Endothelial cell of umbilical vein (primary cell): ENCODE results near the gene DERL2. TPM values are rescaled to one million over a fixed set of nuclear protein-coding genes. Genes with fewer than 3 reads are reported as not detected.

Experiments used
- BruUV-seq: library from RNA; stranded (reverse); fragments of 400-500 nt; replicated peaks from 2 replicates; lab custom pipeline; 2021; lab: Mats Ljungman, UMichigan
- CTCF ChIA-PET: fragments of 300-600, 350-600 bp; sonication (Branson Sonifier 250); formaldehyde crosslinking; loops from one replicate; lab custom pipeline; 2021; ENCODE audit warnings: antibody characterized with exemption, inconsistent platforms; lab: Charles Lee
- POLR2A ChIA-PET: fragments of 300-600, 350-600 bp; sonication (Branson Sonifier 250); formaldehyde crosslinking; loops from one replicate; lab custom pipeline; 2021; ENCODE audit warnings: antibody characterized with exemption, inconsistent platforms; lab: Charles Lee
- DNase-seq: peaks from one replicate; pipeline ENCODE4 v3.0.0-alpha.2; 2011; ENCODE audit warnings: low read depth, low spot score
- FAIRE-seq: peaks from 2 replicates; lab custom pipeline; 2011; peaks lifted over from hg19 to GRCh38; lab: Jason Lieb, UNC
- H2AFZ ChIP-seq: 2 replicates; pipeline ENCODE4 v1.6.0; 2012; ENCODE audit warnings: low read depth, low read length, control low read depth, inconsistent platforms
- H3K27ac ChIP-seq: 2 replicates; pipeline ENCODE4 v1.5.1; 2011; ENCODE audit warnings: low read depth, mild to moderate bottlenecking, control low read depth, low read length, moderate library complexity; ENCODE audit not compliant: insufficient read depth
- H3K27me3 ChIP-seq, 2 experiments: 2 replicates each; pipeline versions ENCODE4 v1.6.0 to v1.6.1; 2011; ENCODE audit warnings: low read length in 2 of 2, mixed read lengths in 1 of 2; ENCODE audit not compliant: control insufficient read depth in 2 of 2, insufficient read depth in 2 of 2
- H3K36me3 ChIP-seq, 2 experiments: 2 replicates in 1 of 2; 3 replicates in 1 of 2; pipeline ENCODE4 v1.5.1; 2011; ENCODE audit warnings: low read length in 2 of 2, mild to moderate bottlenecking in 1 of 2, moderate library complexity in 1 of 2; ENCODE audit not compliant: control insufficient read depth in 2 of 2, insufficient read depth in 2 of 2; ENCODE audit errors: extremely low read depth in 1 of 2
- H3K4me1 ChIP-seq: 3 replicates; pipeline ENCODE4 v1.5.1; 2011; ENCODE audit warnings: mild to moderate bottlenecking, low read length; ENCODE audit not compliant: control insufficient read depth, insufficient read depth; ENCODE audit errors: extremely low read depth
- H3K4me2 ChIP-seq: 2 replicates; pipeline ENCODE4 v1.6.1; 2011; ENCODE audit warnings: low read length, control low read depth, mixed read lengths; ENCODE audit not compliant: insufficient read depth
- H3K4me3 ChIP-seq, 3 experiments: fragments of 200-600 bp in 1 of 3; sonication (generic), shearing (Covaris generic) in 1 of 3; replicated peaks in 1 of 3; 2 replicates each; pipeline ENCODE4 v1.5.1; 2011 to 2016; ENCODE audit warnings: control low read depth in 3 of 3, low read length in 3 of 3, mild to moderate bottlenecking in 2 of 3, inconsistent platforms in 1 of 3, low read depth in 1 of 3, moderate library complexity in 1 of 3; ENCODE audit not compliant: insufficient read depth in 1 of 3
- H3K79me2 ChIP-seq: 2 replicates; pipeline ENCODE4 v1.6.0; 2012; ENCODE audit warnings: low read length, inconsistent platforms; ENCODE audit not compliant: control insufficient read depth, insufficient read depth
- H3K9ac ChIP-seq: replicated peaks from 2 replicates; pipeline ENCODE3; 2011; ENCODE audit warnings: low read length, control low read depth; ENCODE audit not compliant: insufficient read depth; ENCODE audit errors: extremely low read depth
- H3K9me1 ChIP-seq: replicated peaks from 3 replicates; pipeline ENCODE4 v1.6.0; 2011; ENCODE audit warnings: mild to moderate bottlenecking, low read length; ENCODE audit not compliant: control insufficient read depth, insufficient read depth; ENCODE audit errors: extremely low read depth
- H3K9me3 ChIP-seq: replicated peaks from 2 replicates; pipeline ENCODE4 v1.5.1; 2012; ENCODE audit warnings: low read length, inconsistent platforms; ENCODE audit not compliant: control insufficient read depth, insufficient read depth
- H4K20me1 ChIP-seq: replicated peaks from 2 replicates; pipeline ENCODE3; 2011; ENCODE audit warnings: mild to moderate bottlenecking, low read length; ENCODE audit not compliant: control insufficient read depth, insufficient read depth; ENCODE audit errors: extremely low read depth
- CTCF ChIP-seq, 2 donors: IDR thresholded peaks; 1 replicate in 1 of 2; 2 replicates in 1 of 2; pipeline ENCODE4 v1.5.1; 2011; ENCODE audit warnings: low read length in 2 of 2, mild to moderate bottlenecking in 2 of 2, moderate library complexity in 2 of 2, control low read depth in 1 of 2, inconsistent platforms in 1 of 2, low read depth in 1 of 2; ENCODE audit not compliant: insufficient read depth in 1 of 2; ENCODE audit errors: extremely low read depth in 1 of 2
- EZH2 ChIP-seq: IDR thresholded peaks from 2 replicates; pipeline ENCODE4 v1.6.1; 2012; ENCODE audit warnings: borderline replicate concordance, low read depth, mild to moderate bottlenecking, moderate library complexity, low read length, inconsistent platforms; ENCODE audit not compliant: severe bottlenecking
- FOS ChIP-seq: IDR thresholded peaks from 2 replicates; pipeline ENCODE4 v1.6.1; 2011; ENCODE audit warnings: mild to moderate bottlenecking, low read length, moderate library complexity, borderline replicate concordance; ENCODE audit not compliant: insufficient read depth
- GATA2 ChIP-seq: IDR thresholded peaks from 2 replicates; pipeline ENCODE4 v1.7.0; 2011; ENCODE audit warnings: low read depth, mild to moderate bottlenecking, moderate library complexity, mixed read lengths, low read length; ENCODE audit not compliant: insufficient read length, insufficient read depth
- JUN ChIP-seq: IDR thresholded peaks from 2 replicates; pipeline ENCODE4 v1.6.1; 2011; ENCODE audit warnings: borderline replicate concordance, low read depth; ENCODE audit not compliant: insufficient read length, insufficient read depth
- MAX ChIP-seq: IDR thresholded peaks from 2 replicates; pipeline ENCODE4 v1.6.1; 2011; ENCODE audit not compliant: insufficient read depth, insufficient read length
- MYC ChIP-seq: IDR thresholded peaks from one replicate; pipeline ENCODE4 v1.6.1; 2011; ENCODE audit warnings: mild to moderate bottlenecking, low read depth, low read length
- POLR2A ChIP-seq: IDR thresholded peaks from 2 replicates; pipeline ENCODE4 v1.6.1; 2012; ENCODE audit warnings: low read depth, mild to moderate bottlenecking, control low read depth, low read length
- POLR2AphosphoS5 ChIP-seq: IDR thresholded peaks from 2 replicates; pipeline ENCODE4 v1.6.1; 2012; ENCODE audit warnings: low read depth, mild to moderate bottlenecking, control low read depth, low read length, moderate library complexity; ENCODE audit not compliant: insufficient read depth
- dilution Hi-C: fragments of 300-500 bp; cut with MboI; formaldehyde crosslinking; loops from one replicate; pipeline ENCODE4 v1.15.0; 2019; ENCODE audit warnings: low sequenced_read_pairs; ENCODE audit not compliant: extremely low pct_ligation_motif_present
- intact Hi-C: fragments of 100-400 bp; cut with micrococcal nuclease; formaldehyde crosslinking; loops from one replicate; pipeline ENCODE4 v1.10.0; 2022
- polyA plus RNA-seq, 4 experiments: library from polyadenylated mRNA; depleted of rRNA in 3 of 4; stranded (reverse) in 3 of 4; unstranded in 1 of 4; fragments of >200 nt; gene quantifications; 2 replicates each; pipeline versions ENCODE4 v1.2.1 to v1.2.3, GENCODE V29; 2011 to 2012; ENCODE audit warnings: missing spikeins in 1 of 4
- total RNA-seq: library from RNA; stranded (reverse); gene quantifications from 2 replicates; pipeline ENCODE4 v1.2.3, GENCODE V29; 2021

DERL2 gene
- total and polyA plus RNA-seq, 2 donors (not counting 3 experiments of a cell fraction or from before 2014, with no cell fraction given): 84.5 to 117 TPM

- H3K79me2 ChIP-seq: peaks cover 2% of the 10 kb centered on the region
- H3K27ac ChIP-seq: no peak overlapping the region
- no peaks in the 10 kb centered on the region for H4K20me1 ChIP-seq
- FAIRE-seq (no peak), DNase-seq (no peak)
- H3K9me3 ChIP-seq: no peaks in the 10 kb centered on the region
- intact Hi-C loops: no loop called here
- no peaks in the 10 kb centered on the region for H3K4me1 ChIP-seq
- BruUV-seq: no TSS peak
- ChIA-PET POLR2A (interaction anchor here (0.6 kb wide), 1 partner anchor 24 kb away, joined by 6 read pairs; no protein-coding TSS in a partner anchor), CTCF (no interaction called here)
- H3K27me3 ChIP-seq: no peaks in the 10 kb centered on the region
- dilution Hi-C loops: no loop called here
- H3K4me3 ChIP-seq: no peak overlapping the region
- no peak overlapping the region for H3K9ac ChIP-seq
- no peaks in the 10 kb centered on the region for H3K9me1 ChIP-seq
- H3K36me3 ChIP-seq: peaks cover 15 to 28% of the 10 kb centered on the region in 2 experiments
- no peak overlapping the region for H3K4me2 ChIP-seq
- TF ChIP-seq MYC (no peak), POLR2AphosphoS5 (no peak), MAX (no peak), JUN (no peak), FOS (no peak), EZH2 (no peak), POLR2A (no peak), GATA2 (no peak), CTCF (IDR thresholded peaks at IDR 0.05; ENCODE audit: extremely low read depth in 1 of 2, insufficient read depth in 1 of 2, low read depth in 1 of 2, low read length in 2 of 2) (no peak)
- no peak overlapping the region for H2AFZ ChIP-seq
Measured at GRCh38 chr17:5473906-5474305, 12.1 kb downstream of the DERL2 start.
